ENCODE measurements around the gene ADISSP.
A peak's percentile ranks its signal among the peaks of the same experiment; 100 is the strongest.

The ADISSP gene

GRCh38 chr20:3749087-3749688, 18.4 kb downstream of the ADISSP start:
- H3K4me3 ChIP-seq (ENCODE audit: low read length): no peak overlapping the region
- TF ChIP-seq, protein P1, sequence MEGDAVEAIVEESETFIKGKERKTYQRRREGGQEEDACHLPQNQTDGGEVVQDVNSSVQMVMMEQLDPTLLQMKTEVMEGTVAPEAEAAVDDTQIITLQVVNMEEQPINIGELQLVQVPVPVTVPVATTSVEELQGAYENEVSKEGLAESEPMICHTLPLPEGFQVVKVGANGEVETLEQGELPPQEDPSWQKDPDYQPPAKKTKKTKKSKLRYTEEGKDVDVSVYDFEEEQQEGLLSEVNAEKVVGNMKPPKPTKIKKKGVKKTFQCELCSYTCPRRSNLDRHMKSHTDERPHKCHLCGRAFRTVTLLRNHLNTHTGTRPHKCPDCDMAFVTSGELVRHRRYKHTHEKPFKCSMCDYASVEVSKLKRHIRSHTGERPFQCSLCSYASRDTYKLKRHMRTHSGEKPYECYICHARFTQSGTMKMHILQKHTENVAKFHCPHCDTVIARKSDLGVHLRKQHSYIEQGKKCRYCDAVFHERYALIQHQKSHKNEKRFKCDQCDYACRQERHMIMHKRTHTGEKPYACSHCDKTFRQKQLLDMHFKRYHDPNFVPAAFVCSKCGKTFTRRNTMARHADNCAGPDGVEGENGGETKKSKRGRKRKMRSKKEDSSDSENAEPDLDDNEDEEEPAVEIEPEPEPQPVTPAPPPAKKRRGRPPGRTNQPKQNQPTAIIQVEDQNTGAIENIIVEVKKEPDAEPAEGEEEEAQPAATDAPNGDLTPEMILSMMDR (conservative IDR thresholded peaks at IDR 0.05; ENCODE audit: low read depth, low read length): no peak
- no peak for DNase-seq (ENCODE audit: low read depth)

GRCh38 chr20:3748073-3748472, 19.5 kb downstream of the ADISSP start:
- DNase-seq (ENCODE audit: low read depth): no peak

GRCh38 chr20:3747471-3747870, 20.1 kb downstream of the ADISSP start:
- TF ChIP-seq, protein P1 (conservative IDR thresholded peaks at IDR 0.05; ENCODE audit: low read depth, low read length): no peak
- no peak overlapping the region for H3K4me3 ChIP-seq (ENCODE audit: low read length)

More at GRCh38 chr20:3748073-3748472, 19.5 kb downstream of the ADISSP start:
- no peak overlapping the region for H3K4me3 ChIP-seq (ENCODE audit: low read length)
- TF ChIP-seq, protein P1 (conservative IDR thresholded peaks at IDR 0.05; ENCODE audit: low read depth, low read length): no peak

GRCh38 chr20:3745686-3746173, 21.8 kb downstream of the ADISSP start:
- no peak overlapping the region for H3K4me3 ChIP-seq (ENCODE audit: low read length)
- TF ChIP-seq, protein P1 (conservative IDR thresholded peaks at IDR 0.05; ENCODE audit: low read depth, low read length): no peak
- no peak for DNase-seq (ENCODE audit: low read depth)

More at GRCh38 chr20:3747471-3747870, 20.1 kb downstream of the ADISSP start:
- DNase-seq (ENCODE audit: low read depth): no peak

DNA sequence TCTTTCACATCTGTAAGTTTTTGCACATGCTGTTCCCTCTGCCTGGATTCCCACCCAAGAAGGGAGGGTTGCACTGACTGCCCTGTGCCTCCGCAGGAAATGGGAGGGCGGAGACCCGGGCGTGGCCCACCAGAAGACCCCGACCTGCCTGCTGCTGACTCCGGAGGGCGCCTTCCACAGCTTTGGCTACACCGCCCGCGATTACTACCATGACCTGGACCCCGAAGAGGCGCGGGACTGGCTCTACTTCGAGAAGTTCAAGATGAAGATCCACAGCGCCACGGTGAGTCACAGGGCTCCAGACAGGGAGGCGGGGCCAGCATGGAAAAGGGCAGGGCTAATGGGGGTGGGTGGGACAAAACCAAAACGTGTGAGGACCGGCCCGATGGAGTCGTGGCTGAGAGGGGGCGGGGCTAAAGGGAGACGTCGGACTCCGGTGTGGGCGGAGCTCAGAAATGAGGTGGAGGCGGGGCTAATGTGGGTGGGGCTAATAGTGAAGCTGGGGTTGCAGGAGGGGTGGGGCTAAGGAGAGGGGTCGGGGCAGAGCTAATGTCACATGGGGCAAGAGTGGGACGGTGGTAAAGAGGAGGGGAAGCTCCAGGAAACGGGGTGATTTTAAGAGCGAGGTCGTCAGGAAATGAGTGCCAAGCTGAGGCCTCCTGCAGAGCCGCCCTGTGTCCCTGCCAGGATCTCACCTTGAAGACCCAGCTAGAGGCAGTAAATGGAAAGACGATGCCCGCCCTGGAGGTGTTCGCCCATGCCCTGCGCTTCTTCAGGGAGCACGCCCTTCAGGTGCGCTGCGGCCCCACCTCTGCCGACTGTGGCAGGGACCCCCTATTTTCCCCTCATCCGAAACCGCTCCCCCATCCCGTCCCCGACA, 22.5 kb downstream of the ADISSP start:
- peak overlapping the region; percentile 2 for H3K4me3 ChIP-seq (ENCODE audit: low read length)
- TF ChIP-seq, protein P1 (conservative IDR thresholded peaks at IDR 0.05; ENCODE audit: low read depth, low read length): no peak
- peak; percentile 12 for DNase-seq (ENCODE audit: low read depth)

DNA sequence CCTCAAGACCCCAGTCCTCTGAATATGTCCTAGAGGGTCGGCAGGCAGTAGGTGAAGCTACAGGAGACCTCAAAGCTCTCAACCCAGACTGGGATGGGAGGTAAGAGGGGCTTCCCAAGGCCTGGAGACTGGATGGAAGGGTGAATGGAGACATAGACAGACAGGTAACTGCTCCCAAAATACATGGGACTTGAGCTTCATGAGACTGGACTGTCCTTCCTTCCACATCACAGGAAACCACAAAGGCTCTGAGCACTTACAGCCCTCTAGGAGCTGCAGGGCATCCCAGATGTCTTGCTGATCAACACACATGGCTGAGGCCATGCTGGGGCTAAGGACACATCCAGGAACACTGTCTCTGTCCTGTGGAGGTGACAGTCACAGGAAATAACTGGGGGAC, 23.5 kb downstream of the ADISSP start:
- no peak for DNase-seq (ENCODE audit: low read depth)
- TF ChIP-seq, protein P1 (conservative IDR thresholded peaks at IDR 0.05; ENCODE audit: low read depth, low read length): no peak
- no peak overlapping the region for H3K4me3 ChIP-seq (ENCODE audit: low read length)

Data from retinal pigment epithelial cell (primary cell).